Measurements from ENCODE around the gene HIPK3. TPM values are rescaled to one million over a fixed set of nuclear protein-coding genes. Genes with fewer than 3 reads are reported as not detected.

HIPK3 gene
- total RNA-seq, 4 donors from 2014 or later = 233 to 345 (median 278) TPM

- ATAC-seq (ENCODE audit: low FRiP score) = no peak
- no peak for TF ChIP-seq CTCF (IDR thresholded peaks at IDR 0.05)
Observed at GRCh38 chr11:33390944-33391892, 134.0 kb downstream of the HIPK3 start.

GRCh38 chr11:33391893-33392251 is 134.7 kb downstream of the HIPK3 start:
- TF ChIP-seq CTCF (IDR thresholded peaks at IDR 0.05) = no peak
- DNase-seq (ENCODE audit: low spot score) (no peak), ATAC-seq (ENCODE audit: low FRiP score) (no peak)

More at GRCh38 chr11:33390944-33391892, 134.0 kb downstream of the HIPK3 start:
- no peak for DNase-seq (ENCODE audit: low spot score)

GRCh38 chr11:33394431-33395109 is 137.4 kb downstream of the HIPK3 start:
- no peak for DNase-seq (ENCODE audit: low spot score)
- no peak for ATAC-seq (ENCODE audit: low FRiP score)
- TF ChIP-seq CTCF (IDR thresholded peaks at IDR 0.05) = no peak

GRCh38 chr11:33396361-33396760 is 139.2 kb downstream of the HIPK3 start:
- no peak for ATAC-seq (ENCODE audit: low FRiP score)
- no peak for TF ChIP-seq CTCF (IDR thresholded peaks at IDR 0.05)
- no peak for DNase-seq (ENCODE audit: low spot score)

GRCh38 chr11:33399421-33399820 is 142.2 kb downstream of the HIPK3 start:
- ATAC-seq (ENCODE audit: low FRiP score) = no peak
- TF ChIP-seq CTCF (IDR thresholded peaks at IDR 0.05) = no peak
- DNase-seq (ENCODE audit: low spot score) = no peak

- TF ChIP-seq CTCF (IDR thresholded peaks at IDR 0.05) = no peak
- ATAC-seq (ENCODE audit: low FRiP score) (no peak), DNase-seq (ENCODE audit: low spot score) (no peak)
Observed at GRCh38 chr11:33402066-33402465, 144.9 kb downstream of the HIPK3 start.
